Activated T-helper 1 cell treated with anti-CD3 and anti-CD28 coated beads, Interleukin-12 subunit alpha, Interleukin-12 subunit beta, Interleukin-2, Interleukin-4 antibody, amounts not matched to agents 30 ng/mL and 10 ng/mL and 1 ng/mL, durations not matched to agents 14 hours and 24 hours and 36 hours (primary cell): ENCODE results near the gene ECPAS. TPM values are rescaled to one million over a fixed set of nuclear protein-coding genes. Genes with fewer than 3 reads are reported as not detected.
"Not testable (repeated sequence)": the region's sequence is repeated elsewhere in the genome, so short reads cannot be mapped to it uniquely, and the experiment has no call there.

ENCODE experiments used
- DNase-seq: peaks from one replicate; pipeline ENCODE4 v3.0.0; 2021; ENCODE audit warnings: low spot score
- H3K27ac Mint-ChIP-seq: one replicate; pipeline ENCODE4 v1.8.0; 2021; ENCODE audit warnings: mild to moderate bottlenecking, mixed read lengths
- H3K27me3 Mint-ChIP-seq: one replicate; pipeline ENCODE4 v1.8.0; 2022; ENCODE audit warnings: mild to moderate bottlenecking, moderate library complexity, mixed read lengths; ENCODE audit not compliant: insufficient read depth
- H3K36me3 Mint-ChIP-seq: one replicate; pipeline ENCODE4 v1.8.0; 2021; ENCODE audit warnings: low read depth, mixed read lengths
- H3K4me1 Mint-ChIP-seq: one replicate; pipeline ENCODE4 v1.8.0; 2021; ENCODE audit warnings: low read depth, mixed read lengths
- H3K4me3 Mint-ChIP-seq: one replicate; pipeline ENCODE4 v1.8.0; 2021; ENCODE audit warnings: mild to moderate bottlenecking, moderate library complexity, mixed read lengths
- H3K9me3 Mint-ChIP-seq: one replicate; pipeline ENCODE4 v1.8.0; 2021; ENCODE audit warnings: mixed read lengths
- intact Hi-C: fragments of 100-400 bp; cut with micrococcal nuclease; formaldehyde crosslinking; loops from one replicate; pipeline ENCODE4 v1.15.1; 2024
- total RNA-seq: library from RNA; stranded (reverse); gene quantifications from 2 replicates; pipeline ENCODE4 v1.2.3, GENCODE V29; 2022

The ECPAS gene
- total RNA-seq, 1 donor from 2014 or later, result 98.9 TPM

- Mint-ChIP-seq H3K27me3 (no peaks in the 10 kb centered on the region), H3K36me3 (peaks cover 38% of the 10 kb centered on the region), H3K4me1 (no peaks in the 10 kb centered on the region), H3K27ac (no peak overlapping the region), H3K4me3 (no peak overlapping the region), H3K9me3 (no peaks in the 10 kb centered on the region)
- no peak for DNase-seq
- intact Hi-C loops, result loop anchor here (2.0 kb wide), 1 partner anchor 14 kb away; no protein-coding TSS in a partner anchor
These were observed 47.6 kb downstream of the ECPAS start for GRCh38 chr9:111436571-111436970.

- intact Hi-C loops, result no loop called here
- no peak for DNase-seq
- H3K27me3 Mint-ChIP-seq, result no peaks in the 10 kb centered on the region
- no peaks in the 10 kb centered on the region for H3K9me3 Mint-ChIP-seq
- no peaks in the 10 kb centered on the region for H3K4me1 Mint-ChIP-seq
- H3K4me3 Mint-ChIP-seq, result no peak overlapping the region
- H3K36me3 Mint-ChIP-seq, result peaks cover 38% of the 10 kb centered on the region
- no peak overlapping the region for H3K27ac Mint-ChIP-seq
These were observed 51.1 kb downstream of the ECPAS start for GRCh38 chr9:111433082-111433481.

- no peak for DNase-seq
- Mint-ChIP-seq H3K9me3 (no peaks in the 10 kb centered on the region), H3K4me3 (no peak overlapping the region), H3K27ac (no peak overlapping the region), H3K4me1 (peaks cover 7% of the 10 kb centered on the region), H3K36me3 (peaks cover 46% of the 10 kb centered on the region), H3K27me3 (no peaks in the 10 kb centered on the region)
- intact Hi-C loops, result no loop called here
These were observed 52.5 kb downstream of the ECPAS start for GRCh38 chr9:111431684-111432083.

- intact Hi-C loops, result loop anchor here (5.0 kb wide), 1 partner anchor 47 kb away; no protein-coding TSS in a partner anchor
- H3K27ac Mint-ChIP-seq, result no peak overlapping the region
- no peak for DNase-seq
- no peaks in the 10 kb centered on the region for H3K27me3 Mint-ChIP-seq
- peaks cover 7% of the 10 kb centered on the region for H3K4me1 Mint-ChIP-seq
- H3K36me3 Mint-ChIP-seq, result peaks cover 54% of the 10 kb centered on the region
- H3K4me3 Mint-ChIP-seq, result no peak overlapping the region
- H3K9me3 Mint-ChIP-seq, result no peaks in the 10 kb centered on the region
These were observed 55.0 kb downstream of the ECPAS start for GRCh38 chr9:111429175-111429574.

GRCh38 chr9:111427186-111427585 is 57.0 kb downstream of the ECPAS start:
- H3K36me3 Mint-ChIP-seq, result peaks cover 63% of the 10 kb centered on the region
- H3K4me1 Mint-ChIP-seq, result peaks cover 12% of the 10 kb centered on the region
- no peaks in the 10 kb centered on the region for H3K27me3 Mint-ChIP-seq
- no peak for DNase-seq
- intact Hi-C loops, result loop anchor here (5.0 kb wide), 1 partner anchor 45 kb away; no protein-coding TSS in a partner anchor
- H3K9me3 Mint-ChIP-seq, result no peaks in the 10 kb centered on the region
- H3K27ac Mint-ChIP-seq, result peak overlapping the region; percentile 49
- H3K4me3 Mint-ChIP-seq, result no peak overlapping the region

- no peak overlapping the region for H3K27ac Mint-ChIP-seq
- no peak for DNase-seq
- no peaks in the 10 kb centered on the region for H3K9me3 Mint-ChIP-seq
- intact Hi-C loops, result loop anchor here (2.0 kb wide), 1 partner anchor 13 kb away; no protein-coding TSS in a partner anchor
- H3K4me3 Mint-ChIP-seq, result no peak overlapping the region
- H3K4me1 Mint-ChIP-seq, result peaks cover 12% of the 10 kb centered on the region
- peaks cover 62% of the 10 kb centered on the region for H3K36me3 Mint-ChIP-seq
- H3K27me3 Mint-ChIP-seq, result no peaks in the 10 kb centered on the region
These were observed 60.8 kb downstream of the ECPAS start for GRCh38 chr9:111423389-111423788.

GRCh38 chr9:111414406-111414805 is 69.8 kb downstream of the ECPAS start:
- Mint-ChIP-seq H3K27ac (no peak overlapping the region), H3K4me3 (no peak overlapping the region), H3K36me3 (peaks cover 45% of the 10 kb centered on the region), H3K9me3 (no peaks in the 10 kb centered on the region), H3K27me3 (no peaks in the 10 kb centered on the region), H3K4me1 (no peaks in the 10 kb centered on the region)
- intact Hi-C loops, result no loop called here
- DNase-seq, result no peak

- H3K4me1 Mint-ChIP-seq, result no peaks in the 10 kb centered on the region
- no peak overlapping the region for H3K27ac Mint-ChIP-seq
- H3K4me3 Mint-ChIP-seq, result no peak overlapping the region
- no peaks in the 10 kb centered on the region for H3K9me3 Mint-ChIP-seq
- H3K36me3 Mint-ChIP-seq, result peaks cover 46% of the 10 kb centered on the region
- DNase-seq, result no peak
- no peaks in the 10 kb centered on the region for H3K27me3 Mint-ChIP-seq
- intact Hi-C loops, result no loop called here
These were observed 70.2 kb downstream of the ECPAS start for GRCh38 chr9:111413996-111414395.

- no peak for DNase-seq
- H3K27me3 Mint-ChIP-seq, result no peaks in the 10 kb centered on the region
- H3K36me3 Mint-ChIP-seq, result peaks cover 53% of the 10 kb centered on the region
- intact Hi-C loops, result no loop called here
- no peaks in the 10 kb centered on the region for H3K4me1 Mint-ChIP-seq
- no peaks in the 10 kb centered on the region for H3K9me3 Mint-ChIP-seq
- no peak overlapping the region for H3K4me3 Mint-ChIP-seq
- H3K27ac Mint-ChIP-seq, result no peak overlapping the region
These were observed 71.9 kb downstream of the ECPAS start for GRCh38 chr9:111412280-111412679.

GRCh38 chr9:111411266-111411665 is 72.9 kb downstream of the ECPAS start:
- Mint-ChIP-seq H3K27me3 (no peaks in the 10 kb centered on the region), H3K9me3 (no peaks in the 10 kb centered on the region), H3K4me3 (no peak overlapping the region), H3K27ac (no peak overlapping the region), H3K4me1 (no peaks in the 10 kb centered on the region), H3K36me3 (peaks cover 48% of the 10 kb centered on the region)
- intact Hi-C loops, result no loop called here
- DNase-seq, result no peak

GRCh38 chr9:111407813-111408212 is 76.4 kb downstream of the ECPAS start:
- Mint-ChIP-seq H3K27me3 (no peaks in the 10 kb centered on the region), H3K36me3 (peaks cover 62% of the 10 kb centered on the region), H3K4me1 (peaks cover 9% of the 10 kb centered on the region), H3K4me3 (no peak overlapping the region), H3K27ac (no peak overlapping the region), H3K9me3 (peaks cover 15% of the 10 kb centered on the region)
- no peak for DNase-seq
- intact Hi-C loops, result no loop called here

- Mint-ChIP-seq H3K36me3 (peaks cover 74% of the 10 kb centered on the region), H3K4me3 (no peak overlapping the region), H3K9me3 (peaks cover 37% of the 10 kb centered on the region), H3K27me3 (no peaks in the 10 kb centered on the region), H3K27ac (no peak overlapping the region), H3K4me1 (peaks cover 9% of the 10 kb centered on the region)
- intact Hi-C loops, result no loop called here
- DNase-seq, result no peak
These were observed 78.5 kb downstream of the ECPAS start for GRCh38 chr9:111405701-111406100.

GRCh38 chr9:111401486-111401885 is 82.7 kb downstream of the ECPAS start:
- peaks cover 80% of the 10 kb centered on the region for H3K36me3 Mint-ChIP-seq
- DNase-seq, H3K4me3 Mint-ChIP-seq, intact Hi-C loops, H3K4me1 Mint-ChIP-seq, H3K27me3 Mint-ChIP-seq, H3K27ac Mint-ChIP-seq: not testable (repeated sequence)
- peaks cover 44% of the 10 kb centered on the region for H3K9me3 Mint-ChIP-seq

- Mint-ChIP-seq H3K4me3 (no peak overlapping the region), H3K27me3 (no peaks in the 10 kb centered on the region), H3K4me1 (peaks cover 5% of the 10 kb centered on the region), H3K27ac (no peak overlapping the region), H3K36me3 (peaks cover 75% of the 10 kb centered on the region), H3K9me3 (peaks cover 41% of the 10 kb centered on the region)
- no peak for DNase-seq
- intact Hi-C loops, result no loop called here
These were observed 83.7 kb downstream of the ECPAS start for GRCh38 chr9:111400564-111400898.
